NT2/D1 (cell line): ENCODE results near the gene ANXA11.
A peak's percentile ranks its signal among the peaks of the same experiment; 100 is the strongest.

Experiments
- DNase-seq: peaks from one replicate; pipeline ENCODE4 v3.0.0-alpha.2; 2011; ENCODE audit warnings: low read depth, low spot score
- H3K27me3 ChIP-seq: 2 replicates; pipeline ENCODE4 v1.6.0; 2011; ENCODE audit warnings: mild to moderate bottlenecking; ENCODE audit not compliant: insufficient read length, insufficient read depth
- H3K36me3 ChIP-seq: 2 replicates; pipeline ENCODE4 v1.6.1; 2011; ENCODE audit warnings: mild to moderate bottlenecking, low read length, mixed read lengths; ENCODE audit not compliant: insufficient read depth, insufficient read length
- H3K4me1 ChIP-seq: 2 replicates; pipeline ENCODE4 v1.5.1; 2011; ENCODE audit not compliant: insufficient read depth, insufficient read length
- H3K4me3 ChIP-seq: 2 replicates; pipeline ENCODE4 v1.5.1; 2011; ENCODE audit warnings: low read depth; ENCODE audit not compliant: insufficient read length
- H3K9ac ChIP-seq: 2 replicates; pipeline ENCODE4 v1.6.0; 2011; ENCODE audit warnings: low read depth; ENCODE audit not compliant: insufficient read length
- H3K9me3 ChIP-seq: 2 replicates; pipeline ENCODE4 v1.5.1; 2011; ENCODE audit warnings: mild to moderate bottlenecking, low read length; ENCODE audit not compliant: insufficient read depth
- SUZ12 ChIP-seq: IDR thresholded peaks from 2 replicates; pipeline ENCODE4 v1.6.1; 2011; ENCODE audit not compliant: insufficient read length, insufficient read depth; ENCODE audit errors: extremely low read depth
- YY1 ChIP-seq: IDR thresholded peaks from 2 replicates; pipeline ENCODE4 v1.6.1; 2011; ENCODE audit not compliant: insufficient read length, insufficient read depth
- ZNF274 ChIP-seq: IDR thresholded peaks from 2 replicates; pipeline ENCODE4 v1.6.1; 2011; ENCODE audit warnings: mild to moderate bottlenecking, low read depth, low read length

Gene ANXA11

GRCh38 chr10:80176526-80176925, 28.8 kb downstream of the ANXA11 start:
- H3K27me3 ChIP-seq = no peaks in the 10 kb centered on the region
- DNase-seq = no peak
- H3K36me3 ChIP-seq = peaks cover 12% of the 10 kb centered on the region
- TF ChIP-seq ZNF274 (no peak), YY1 (no peak), SUZ12 (no peak)
- no peaks in the 10 kb centered on the region for H3K9me3 ChIP-seq
- peaks cover 8% of the 10 kb centered on the region for H3K4me1 ChIP-seq
- no peak overlapping the region for H3K9ac ChIP-seq
- H3K4me3 ChIP-seq = no peak overlapping the region

- Histone ChIP-seq H3K9ac (no peak overlapping the region), H3K36me3 (peaks cover 15% of the 10 kb centered on the region), H3K9me3 (no peaks in the 10 kb centered on the region), H3K4me3 (no peak overlapping the region), H3K4me1 (peaks cover 14% of the 10 kb centered on the region), H3K27me3 (no peaks in the 10 kb centered on the region)
- no peak for DNase-seq
- TF ChIP-seq ZNF274 (no peak), YY1 (no peak), SUZ12 (no peak)
Observed at GRCh38 chr10:80174641-80175395, 30.5 kb downstream of the ANXA11 start.

DNA sequence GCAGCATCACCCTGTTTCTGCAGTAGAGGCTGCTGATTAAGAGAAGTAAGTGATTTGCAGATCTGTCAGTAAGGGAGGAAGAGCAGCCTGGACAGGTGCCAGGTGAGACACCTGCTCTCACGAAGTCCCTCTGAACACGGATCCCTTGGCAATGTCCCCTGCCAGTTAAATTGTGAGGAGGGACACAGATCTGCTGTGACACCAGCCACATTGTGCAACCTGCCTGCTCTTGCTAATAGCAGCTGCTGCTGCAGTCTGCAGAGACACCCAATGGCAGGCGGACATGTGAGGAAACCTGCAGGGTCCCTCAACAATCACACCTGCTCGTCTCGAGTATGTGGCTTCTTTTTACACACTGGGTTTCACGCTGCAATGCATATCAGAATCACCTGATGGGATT, 31.9 kb downstream of the ANXA11 start:
- H3K4me3 ChIP-seq = no peak overlapping the region
- H3K27me3 ChIP-seq = no peaks in the 10 kb centered on the region
- no peak for DNase-seq
- H3K4me1 ChIP-seq = peaks cover 14% of the 10 kb centered on the region
- no peak overlapping the region for H3K9ac ChIP-seq
- peaks cover 21% of the 10 kb centered on the region for H3K36me3 ChIP-seq
- H3K9me3 ChIP-seq = no peaks in the 10 kb centered on the region
- TF ChIP-seq SUZ12 = no peak
- no peak for TF ChIP-seq ZNF274
- no peak for TF ChIP-seq YY1

DNA sequence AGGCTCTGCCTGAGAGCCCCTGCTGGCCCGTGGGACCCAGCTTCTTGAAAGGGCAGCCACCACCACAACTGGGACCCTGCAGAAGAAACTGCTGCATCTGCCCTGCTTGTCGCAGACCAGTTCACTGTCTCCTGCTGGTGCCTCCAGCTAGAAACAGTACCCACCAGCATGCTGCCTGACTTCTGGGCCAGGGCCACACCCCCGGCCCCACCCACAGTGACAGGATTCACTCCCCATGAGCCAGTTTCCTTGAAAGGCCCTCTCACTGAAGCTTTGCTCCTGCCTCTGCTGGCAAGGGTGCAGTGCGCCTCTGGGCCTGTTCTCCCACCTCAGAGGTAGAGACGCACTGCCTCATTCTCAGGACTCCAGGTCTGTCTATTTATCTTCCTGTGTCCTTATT, 32.4 kb downstream of the ANXA11 start:
- TF ChIP-seq SUZ12 (no peak), ZNF274 (no peak), YY1 (no peak)
- Histone ChIP-seq H3K27me3 (no peaks in the 10 kb centered on the region), H3K36me3 (peaks cover 21% of the 10 kb centered on the region), H3K4me1 (peaks cover 14% of the 10 kb centered on the region), H3K9me3 (no peaks in the 10 kb centered on the region), H3K9ac (no peak overlapping the region), H3K4me3 (no peak overlapping the region)
- no peak for DNase-seq

DNA sequence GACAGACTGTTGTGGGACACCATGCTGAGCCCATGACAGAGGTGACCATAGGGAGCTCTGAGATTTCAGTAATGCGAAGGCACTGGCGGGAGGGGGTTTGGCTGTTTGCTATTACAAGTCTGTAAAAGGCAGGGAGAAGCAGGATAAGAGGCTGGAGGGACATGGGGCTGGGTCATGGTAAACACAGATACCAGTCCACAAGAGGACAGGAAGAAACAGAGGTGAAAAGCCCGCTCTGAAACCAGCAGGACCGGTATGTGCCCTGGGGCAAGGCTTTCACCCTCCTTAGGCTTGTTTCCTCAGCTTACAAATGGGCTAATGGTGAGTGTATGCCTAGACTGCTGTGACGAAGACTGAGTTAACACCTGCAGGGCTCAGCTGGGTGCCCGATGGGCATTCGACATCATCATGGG, 34.1 kb downstream of the ANXA11 start:
- Histone ChIP-seq H3K4me1 (peaks cover 14% of the 10 kb centered on the region), H3K9me3 (no peaks in the 10 kb centered on the region), H3K9ac (no peak overlapping the region), H3K4me3 (no peak overlapping the region), H3K36me3 (peaks cover 21% of the 10 kb centered on the region), H3K27me3 (no peaks in the 10 kb centered on the region)
- no peak for TF ChIP-seq YY1
- DNase-seq = no peak

DNA sequence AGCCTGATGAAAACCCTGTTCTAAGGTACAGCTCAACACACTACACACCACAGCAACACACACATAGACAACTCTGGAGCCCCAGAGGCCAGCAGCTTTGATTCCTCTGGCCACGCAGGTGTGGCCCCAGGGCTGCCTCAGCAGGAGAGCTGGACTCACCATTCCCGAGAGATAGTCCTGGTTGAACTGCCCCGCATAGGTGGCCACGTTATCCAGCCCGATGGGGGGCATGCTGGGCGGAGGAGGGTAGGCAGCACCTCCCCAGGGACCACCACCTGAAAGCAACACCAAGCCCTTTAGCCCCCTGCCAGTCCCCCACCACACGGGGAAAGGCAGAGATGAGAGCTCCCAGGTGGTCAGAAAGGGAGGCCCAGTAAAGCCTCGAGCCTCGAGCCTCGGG, 34.7 kb downstream of the ANXA11 start:
- peaks cover 14% of the 10 kb centered on the region for H3K4me1 ChIP-seq
- H3K36me3 ChIP-seq = peaks cover 26% of the 10 kb centered on the region
- TF ChIP-seq ZNF274 (no peak), YY1 (no peak), SUZ12 (no peak)
- H3K9ac ChIP-seq = peak overlapping the region; percentile 32
- no peaks in the 10 kb centered on the region for H3K27me3 ChIP-seq
- H3K9me3 ChIP-seq = no peaks in the 10 kb centered on the region
- no peak overlapping the region for H3K4me3 ChIP-seq
- DNase-seq = no peak

DNA sequence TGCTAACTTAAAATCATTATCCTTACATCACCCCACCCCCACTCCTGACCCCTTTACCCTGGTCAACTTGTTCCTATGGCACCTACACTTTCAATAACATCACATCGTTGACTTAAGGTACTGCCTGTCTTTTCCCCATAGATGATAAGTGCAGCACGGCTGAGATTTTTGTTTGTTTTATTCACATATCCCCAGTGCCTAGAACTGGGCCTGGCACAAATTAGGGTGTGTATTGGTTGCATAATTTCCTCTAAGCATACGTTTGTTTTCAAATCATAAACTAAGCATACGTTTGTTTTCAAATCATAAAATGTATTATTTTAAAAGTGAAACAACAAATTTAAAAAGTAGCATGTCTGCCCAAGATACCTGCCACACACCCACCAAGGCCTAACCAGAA, 35.3 kb downstream of the ANXA11 start:
- Histone ChIP-seq H3K4me3 (no peak overlapping the region), H3K36me3 (peaks cover 31% of the 10 kb centered on the region), H3K27me3 (no peaks in the 10 kb centered on the region), H3K4me1 (peaks cover 14% of the 10 kb centered on the region), H3K9ac (peak overlapping the region; percentile 32), H3K9me3 (no peaks in the 10 kb centered on the region)
- no peak for DNase-seq
- TF ChIP-seq YY1 = no peak
- no peak for TF ChIP-seq SUZ12
